ENCODE results near the gene AGO4.

Gene AGO4

DNA sequence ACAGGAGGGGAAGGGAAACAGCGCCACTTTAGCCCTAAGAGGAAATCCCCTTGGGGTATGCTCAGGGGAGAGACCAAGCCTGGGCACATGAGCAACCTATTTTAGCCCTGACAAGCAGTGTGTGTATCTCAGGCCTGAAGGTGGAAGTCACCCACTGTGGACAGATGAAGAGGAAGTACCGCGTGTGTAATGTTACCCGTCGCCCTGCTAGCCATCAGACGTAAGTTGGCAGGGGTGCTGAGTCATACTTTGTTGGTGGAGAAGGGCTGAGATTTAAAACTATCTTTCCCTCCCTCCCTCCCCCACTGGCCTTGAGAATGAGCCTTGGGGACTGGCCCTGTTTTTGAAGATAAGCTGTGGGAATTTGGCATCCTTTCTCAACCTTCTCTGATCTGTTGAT lies 86.4 kb downstream of the AGO4 start:
- no peak for DNase-seq (ENCODE audit: low read depth in 1 of 2, low spot score in 1 of 2)

DNA sequence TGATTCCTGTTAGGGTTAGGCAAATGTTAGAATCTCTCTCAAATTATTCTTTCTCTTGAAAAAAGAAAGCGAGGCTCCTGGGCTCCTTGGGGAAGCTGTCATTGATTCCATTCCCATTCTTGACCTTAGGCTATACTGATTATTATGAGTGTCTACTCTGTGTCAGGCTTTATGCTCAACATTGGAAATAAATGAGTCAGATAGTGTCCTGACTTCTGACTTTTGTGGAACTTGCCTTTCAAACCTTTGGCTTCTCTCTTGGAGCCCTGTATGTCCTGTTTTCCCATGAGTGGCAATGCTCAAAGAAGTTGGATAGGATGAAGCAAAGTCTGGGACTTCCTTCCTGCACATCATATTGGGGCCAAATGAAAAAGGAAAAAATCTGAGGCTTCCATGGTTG lies 86.8 kb downstream of the AGO4 start:
- no peak for DNase-seq (ENCODE audit: low read depth in 1 of 2, low spot score in 1 of 2)

DNA sequence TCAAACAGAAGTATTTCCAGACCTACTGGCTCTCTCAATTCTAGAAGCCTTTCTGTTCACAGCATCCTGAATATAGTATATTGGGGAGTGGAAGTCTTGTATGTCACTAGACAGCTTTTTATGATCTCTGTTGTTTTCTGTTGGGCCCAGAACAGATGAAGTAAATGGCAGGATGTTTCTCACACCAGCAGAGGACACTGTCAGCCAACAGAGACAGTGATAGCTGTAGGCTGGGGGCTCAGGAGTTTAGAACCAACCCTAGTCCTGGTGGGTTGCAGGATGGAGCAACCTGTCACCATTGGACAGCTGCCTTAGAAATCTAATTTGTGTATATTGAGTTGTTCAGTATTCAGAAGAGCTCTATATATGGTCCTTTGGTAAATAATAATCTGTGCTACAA lies 92.1 kb downstream of the AGO4 start:
- DNase-seq (ENCODE audit: low read depth in 1 of 2, low spot score in 1 of 2) = no peak

DNA sequence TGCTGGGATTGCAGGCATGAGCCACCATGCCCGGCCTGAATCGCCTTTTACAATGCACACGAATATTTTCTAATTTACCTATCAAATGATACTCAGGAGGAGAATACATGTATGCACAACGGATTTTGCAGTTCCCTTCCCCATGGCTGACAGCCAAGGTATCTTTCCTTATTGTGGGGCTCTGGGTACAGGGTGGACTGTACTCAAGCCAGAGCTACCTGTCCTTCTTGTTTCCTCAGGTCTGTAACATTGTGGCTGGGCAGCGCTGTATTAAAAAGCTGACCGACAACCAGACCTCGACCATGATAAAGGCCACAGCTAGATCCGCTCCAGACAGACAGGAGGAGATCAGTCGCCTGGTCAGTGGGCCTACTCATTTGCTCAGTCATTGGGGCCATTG lies 93.4 kb downstream of the AGO4 start:
- no peak for DNase-seq (ENCODE audit: low read depth in 1 of 2, low spot score in 1 of 2)

DNA sequence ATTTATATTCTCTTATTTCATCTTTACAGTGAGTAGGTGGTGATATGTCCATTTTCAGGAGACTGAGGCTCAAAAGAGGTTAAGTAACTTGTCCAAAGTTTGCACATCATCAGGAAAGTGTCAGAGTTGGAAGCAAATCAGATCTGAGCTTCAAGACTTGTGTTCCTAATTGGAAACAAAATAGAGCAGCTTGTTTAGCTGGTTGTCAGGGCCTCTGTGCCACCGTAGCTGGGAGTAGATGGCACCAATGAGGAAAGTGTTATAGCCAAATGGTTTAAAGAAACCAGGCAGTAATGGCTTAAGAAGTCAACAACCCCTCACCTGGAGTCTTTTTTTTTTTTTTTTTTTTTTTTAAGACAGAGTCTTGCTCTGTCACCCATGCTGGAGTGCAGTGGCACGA lies 94.9 kb downstream of the AGO4 start:
- DNase-seq (ENCODE audit: low read depth in 1 of 2, low spot score in 1 of 2) = no peak

Data from activated CD4-positive, alpha-beta T cell treated with anti-CD3 and anti-CD28 coated beads, Interleukin-2, amount 50 U/mL, for 24 hours (primary cell).